Measurements from ENCODE around the gene AUTS2.

AUTS2 gene

GRCh38 chr7:69598081-69598486 lies at the start of gene AUTS2:
AUTS2 (plus strand) TSS chr7:69598475; CDS start chr7:69599654, 1,179 bp downstream.
- DNase-seq (ENCODE audit: low spot score): peak; percentile 96

GRCh38 chr7:69550991-69551390 lies 47.3 kb upstream of the AUTS2 start:
- no peak for DNase-seq (ENCODE audit: low spot score)

GRCh38 chr7:69553190-69553589 lies 45.1 kb upstream of the AUTS2 start:
- no peak for DNase-seq (ENCODE audit: low spot score)

- no peak for DNase-seq (ENCODE audit: low spot score)
These were observed 36.9 kb upstream of the AUTS2 start for GRCh38 chr7:69561266-69561960.

- DNase-seq (ENCODE audit: low spot score): peak; percentile 48
These were observed 33.5 kb upstream of the AUTS2 start for GRCh38 chr7:69564454-69565417.

GRCh38 chr7:69567800-69568199 lies 30.5 kb upstream of the AUTS2 start:
- DNase-seq (ENCODE audit: low spot score): no peak

- no peak for DNase-seq (ENCODE audit: low spot score)
These were observed 30.0 kb upstream of the AUTS2 start for GRCh38 chr7:69568266-69568665.

GRCh38 chr7:69575651-69576050 lies 22.6 kb upstream of the AUTS2 start:
- DNase-seq (ENCODE audit: low spot score): no peak

- peak; percentile 52 for DNase-seq (ENCODE audit: low spot score)
These were observed 21.1 kb upstream of the AUTS2 start for GRCh38 chr7:69577221-69577620.

GRCh38 chr7:69585169-69585568 lies 13.1 kb upstream of the AUTS2 start:
- no peak for DNase-seq (ENCODE audit: low spot score)

- DNase-seq (ENCODE audit: low spot score): no peak
These were observed 12.0 kb upstream of the AUTS2 start for GRCh38 chr7:69586321-69586720.

GRCh38 chr7:69588773-69589172 lies 9.5 kb upstream of the AUTS2 start:
- no peak for DNase-seq (ENCODE audit: low spot score)

- DNase-seq (ENCODE audit: low spot score): no peak
These were observed 6.5 kb upstream of the AUTS2 start for GRCh38 chr7:69591805-69592204.

- no peak for DNase-seq (ENCODE audit: low spot score)
These were observed 4.8 kb upstream of the AUTS2 start for GRCh38 chr7:69593511-69593910.

GRCh38 chr7:69595415-69595814 lies 2.9 kb upstream of the AUTS2 start:
- no peak for DNase-seq (ENCODE audit: low spot score)

- DNase-seq (ENCODE audit: low spot score): no peak
These were observed 2.2 kb upstream of the AUTS2 start for GRCh38 chr7:69596056-69596455.

- peak; percentile 15 for DNase-seq (ENCODE audit: low spot score)
These were observed 1.5 kb upstream of the AUTS2 start for GRCh38 chr7:69596723-69597277.

GRCh38 chr7:69597278-69598076 lies 798 bp upstream of the AUTS2 start:
- peak; percentile 48 for DNase-seq (ENCODE audit: low spot score)

GRCh38 chr7:69598487-69599285 lies 411 bp downstream of the AUTS2 start:
- DNase-seq (ENCODE audit: low spot score): peak; percentile 51

GRCh38 chr7:69599286-69599954 lies 1.1 kb downstream of the AUTS2 start:
- peak; percentile 38 for DNase-seq (ENCODE audit: low spot score)
